GM10248 (cell line): Measurements from ENCODE around the gene CD300LF.

Experiments used
- CTCF ChIA-PET: fragments of 300-600 bp; sonication (Branson Sonifier 250); formaldehyde crosslinking; extraction: SDS; loops from one replicate; lab custom pipeline; 2021; ENCODE audit warnings: antibody characterized with exemption; lab: Yijun Ruan, JAX
- POLR2A ChIA-PET: fragments of 350-650 bp; sonication (Branson Sonifier 250); formaldehyde crosslinking; extraction: SDS; loops from one replicate; lab custom pipeline; 2020; ENCODE audit warnings: antibody characterized with exemption; lab: Yijun Ruan, JAX
- DNase-seq: peaks from one replicate; pipeline ENCODE4 v3.0.0; 2012; ENCODE audit errors: extremely low spot score
- CTCF ChIP-seq: IDR thresholded peaks from 2 replicates; pipeline ENCODE4 v1.5.1; 2012; ENCODE audit warnings: mild to moderate bottlenecking, low read depth; ENCODE audit errors: extremely low read depth, missing control alignments, control extremely low read depth

CD300LF gene

GRCh38 chr17:74744714-74745547 lies 32.2 kb upstream of the CD300LF start:
- DNase-seq, result peak; percentile 79
- ChIA-PET CTCF (interaction anchor here (0.6 to 4.4 kb wide), 31 partner anchors 8 to 217 kb away, joined by 3 to 88 read pairs (median 4); partner anchors contain the start of genes FDXR, NAT9 and RAB37), POLR2A (no interaction called here)
- TF ChIP-seq CTCF, result peak; percentile 99

GRCh38 chr17:74744349-74744713 lies 31.6 kb upstream of the CD300LF start:
- no peak for DNase-seq
- POLR2A ChIA-PET, result no interaction called here
- CTCF ChIA-PET, result interaction anchor here (0.6 to 4.4 kb wide), 22 partner anchors 7 to 217 kb away, joined by 3 to 88 read pairs (median 7); partner anchors contain the start of genes FDXR, NAT9 and RAB37
- no peak for TF ChIP-seq CTCF

GRCh38 chr17:74743755-74744154 lies 31.0 kb upstream of the CD300LF start:
- ChIA-PET POLR2A (no interaction called here), CTCF (interaction anchor here (0.9 to 4.0 kb wide), 14 partner anchors 10 to 218 kb away, joined by 3 to 88 read pairs (median 9); partner anchors contain the start of gene NAT9)
- DNase-seq, result no peak
- TF ChIP-seq CTCF, result no peak

GRCh38 chr17:74742978-74743545 lies 30.3 kb upstream of the CD300LF start:
- no peak for TF ChIP-seq CTCF
- CTCF ChIA-PET, result interaction anchor here (0.9 to 2.8 kb wide), 6 partner anchors 28 to 177 kb away, joined by 3 to 18 read pairs (median 6); no protein-coding TSS in a partner anchor
- DNase-seq, result no peak
- POLR2A ChIA-PET, result no interaction called here

- DNase-seq, result peak; percentile 62
- no peak for TF ChIP-seq CTCF
- POLR2A ChIA-PET, result no interaction called here
- CTCF ChIA-PET, result interaction anchor here (0.9 to 2.8 kb wide), 9 partner anchors 14 to 374 kb away, joined by 3 to 18 read pairs (median 4); no protein-coding TSS in a partner anchor
Measured at GRCh38 chr17:74742153-74742515, 29.4 kb upstream of the CD300LF start.

GRCh38 chr17:74740641-74741387 lies 28.1 kb upstream of the CD300LF start:
- POLR2A ChIA-PET, result no interaction called here
- TF ChIP-seq CTCF, result no peak
- CTCF ChIA-PET, result interaction anchor here (1.1 to 5.4 kb wide), 8 partner anchors 15 to 373 kb away, joined by 3 to 38 read pairs (median 7); no protein-coding TSS in a partner anchor
- DNase-seq, result no peak
